Liver (tissue), 9 donors: ENCODE measurements around the gene GSAP. TPM values are rescaled to one million over a fixed set of nuclear protein-coding genes. Genes with fewer than 3 reads are reported as not detected.
"Not testable (repeated sequence)": the region's sequence is repeated elsewhere in the genome, so short reads cannot be mapped to it uniquely, and the experiment has no call there.

Experiments
- DNase-seq: peaks from one replicate; pipeline ENCODE4 v3.0.0-alpha.2; 2017; ENCODE audit warnings: low spot score
- H3K27ac ChIP-seq, 2 donors: one replicate each; pipeline ENCODE4 v1.7.0; 2013; ENCODE audit warnings: inconsistent platforms in 2 of 2, low read length in 2 of 2, control low read depth in 1 of 2, low read depth in 1 of 2, mild to moderate bottlenecking in 1 of 2
- H3K27me3 ChIP-seq, 4 donors: one replicate each; pipeline versions ENCODE4 v1.6.1 to v1.7.0; 2013; ENCODE audit warnings: low read length in 3 of 4, inconsistent platforms in 1 of 4, mild to moderate bottlenecking in 1 of 4, moderate library complexity in 1 of 4; ENCODE audit not compliant: control insufficient read depth in 4 of 4, insufficient read depth in 4 of 4
- H3K36me3 ChIP-seq, 4 donors: one replicate each; pipeline versions ENCODE4 v1.6.1 to v1.7.0; 2013; ENCODE audit warnings: low read length in 3 of 4, mild to moderate bottlenecking in 3 of 4, low read depth in 1 of 4, moderate library complexity in 1 of 4; ENCODE audit not compliant: control insufficient read depth in 4 of 4, insufficient read depth in 3 of 4
- H3K4me1 ChIP-seq, 4 donors: one replicate each; pipeline versions ENCODE4 v1.6.1 to v1.7.0; 2013; ENCODE audit warnings: low read length in 3 of 4, mild to moderate bottlenecking in 3 of 4, moderate library complexity in 1 of 4; ENCODE audit not compliant: control insufficient read depth in 4 of 4, insufficient read depth in 4 of 4
- H3K4me3 ChIP-seq, 3 donors: one replicate each; pipeline versions ENCODE4 v1.6.1 to v1.7.0; 2013; ENCODE audit warnings: low read length in 3 of 3, control low read depth in 1 of 3, low read depth in 1 of 3, mild to moderate bottlenecking in 1 of 3
- H3K9ac ChIP-seq, 2 donors: one replicate each; pipeline ENCODE4 v1.7.0; 2013; ENCODE audit warnings: low read length in 2 of 2, mild to moderate bottlenecking in 2 of 2, moderate library complexity in 2 of 2, control low read depth in 1 of 2, low read depth in 1 of 2
- H3K9me3 ChIP-seq, 4 donors: one replicate each; pipeline versions ENCODE4 v1.6.1 to v1.7.0; 2013; ENCODE audit warnings: low read length in 3 of 4; ENCODE audit not compliant: control insufficient read depth in 4 of 4
- JUND ChIP-seq, 2 donors: IDR thresholded peaks; 2 replicates each; pipeline ENCODE4 v1.6.1; 2016; ENCODE audit warnings: antibody characterized with exemption in 2 of 2
- NR2F2 ChIP-seq: IDR thresholded peaks from 2 replicates; pipeline ENCODE4 v1.6.1; 2016; ENCODE audit warnings: antibody characterized with exemption
- RXRA ChIP-seq, 2 donors: IDR thresholded peaks; 2 replicates each; pipeline ENCODE4 v1.6.1; 2017 to 2018; ENCODE audit warnings: antibody characterized with exemption in 2 of 2, mild to moderate bottlenecking in 1 of 2
- TAF1 ChIP-seq: conservative IDR thresholded peaks from 2 replicates; pipeline ENCODE4 v1.6.1; 2016; ENCODE audit warnings: antibody characterized with exemption, mild to moderate bottlenecking
- YY1 ChIP-seq: IDR thresholded peaks from 2 replicates; pipeline ENCODE4 v1.6.1; 2016; ENCODE audit warnings: antibody characterized with exemption, mild to moderate bottlenecking
- WGBS: extraction: QIAGEN DNeasy Blood & Tissue Kit; methylation state at CpG from one replicate; pipeline ENCODE4 v1.1.7; 2013; 5-methylcytosine and 5-hydroxymethylcytosine counted together
- polyA plus RNA-seq, 2 donors: library from polyadenylated mRNA; stranded (reverse) in 1 of 2; unstranded in 1 of 2; fragments of 200-250 nt in 1 of 2; fragments of >200 nt in 1 of 2; fragmentation: Nextera tagmentation in 1 of 2; extraction: Ambion mirVana in 1 of 2; gene quantifications; one replicate each; pipeline versions ENCODE4 v1.2.1 to v1.2.3, GENCODE V29; 2013 to 2015
- total RNA-seq, 2 donors: library from RNA; depleted of rRNA; stranded (reverse); fragments of >200 nt; gene quantifications; one replicate each; pipeline ENCODE4 v1.2.3, GENCODE V29; 2014
- TF ChIP-seq, protein P1 (sequence below): IDR thresholded peaks from 2 replicates; pipeline ENCODE4 v1.6.1; 2016; ENCODE audit warnings: antibody characterized with exemption, mild to moderate bottlenecking
- TF ChIP-seq, protein P2 (sequence below): fragments of 150-350 bp; IDR thresholded peaks from 2 replicates; pipeline ENCODE4 v1.5.1; 2017; ENCODE audit warnings: improper control_type of control experiment, low read depth, low read length; ENCODE audit not compliant: missing input control
- TF ChIP-seq, protein P3 (sequence below): IDR thresholded peaks from 2 replicates; pipeline ENCODE4 v1.6.1; 2016; ENCODE audit warnings: antibody characterized with exemption
- donor health status: healthy.
- donor health status: healthy.
- donor health status: healthy.
- donor health status: healthy.
- donor health status: healthy.

The GSAP gene
- total and polyA plus RNA-seq, 4 donors, result 4.1 to 30.9 (median 17.7) TPM

DNA sequence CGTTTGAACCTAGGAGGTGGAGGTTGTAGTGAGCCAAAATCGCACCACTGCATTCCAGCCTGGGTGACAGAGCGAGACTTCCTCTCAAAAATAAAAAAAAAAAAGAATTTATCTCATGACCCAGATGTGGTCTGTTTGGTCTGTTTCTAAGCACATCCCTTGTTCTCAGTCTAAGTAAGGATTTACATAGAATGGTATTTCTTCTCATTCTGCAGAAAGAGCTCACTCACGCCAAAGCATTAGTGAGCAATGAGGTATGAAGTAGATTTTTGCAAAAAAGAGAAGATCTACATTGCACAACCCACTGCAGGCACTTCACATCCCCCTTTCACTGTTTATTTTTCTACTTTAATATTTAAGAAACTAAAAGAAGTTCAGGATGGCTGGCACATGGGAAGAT, 140.0 kb downstream of the GSAP start:
- TF ChIP-seq RXRA (IDR thresholded peaks at IDR 0.05), result no peak
- TF ChIP-seq JUND (IDR thresholded peaks at IDR 0.05), result peak in 1 of 2 donors; percentile 16
- WGBS, result 62% methylated on average over 4 of the region's 4 CpGs
- Histone ChIP-seq H3K9ac (no peak overlapping the region), H3K4me3 (no peak overlapping the region), H3K27ac (no peak overlapping the region), H3K27me3 (no peaks in the 10 kb centered on the region), H3K9me3 (no peaks in the 10 kb centered on the region), H3K36me3 (no peaks in the 10 kb centered on the region), H3K4me1 (peaks cover 0 to 1% (median 0%) of the 10 kb centered on the region in 4 donors)
- no peak for DNase-seq

DNA sequence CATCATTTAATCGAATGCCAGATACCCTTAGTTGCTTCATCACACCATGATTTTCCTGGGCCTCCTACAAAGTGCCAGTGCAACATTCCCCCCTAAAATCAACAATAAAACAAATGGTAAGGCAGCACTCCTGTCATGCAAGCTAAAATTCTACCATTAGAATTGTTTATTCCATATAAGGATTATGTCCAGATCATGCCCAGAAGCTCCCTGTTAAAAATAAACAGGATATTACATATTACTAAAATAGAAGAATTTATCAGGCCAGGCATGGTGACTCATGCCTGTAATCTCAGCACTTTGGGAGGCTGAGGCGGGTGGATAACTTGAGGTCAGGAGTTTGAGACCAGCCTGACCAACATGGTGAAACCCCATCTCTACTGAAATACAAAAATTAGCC, 140.5 kb downstream of the GSAP start:
- not testable (repeated sequence) for H3K27ac ChIP-seq, H3K27me3 ChIP-seq, DNase-seq, H3K36me3 ChIP-seq, H3K9me3 ChIP-seq, H3K9ac ChIP-seq, H3K4me1 ChIP-seq, H3K4me3 ChIP-seq
- TF ChIP-seq JUND (IDR thresholded peaks at IDR 0.05) (peak; percentile 86 to 92), NR2F2 (peak; percentile 49)
- WGBS, result 72% methylated on average over 2 of the region's 2 CpGs

DNA sequence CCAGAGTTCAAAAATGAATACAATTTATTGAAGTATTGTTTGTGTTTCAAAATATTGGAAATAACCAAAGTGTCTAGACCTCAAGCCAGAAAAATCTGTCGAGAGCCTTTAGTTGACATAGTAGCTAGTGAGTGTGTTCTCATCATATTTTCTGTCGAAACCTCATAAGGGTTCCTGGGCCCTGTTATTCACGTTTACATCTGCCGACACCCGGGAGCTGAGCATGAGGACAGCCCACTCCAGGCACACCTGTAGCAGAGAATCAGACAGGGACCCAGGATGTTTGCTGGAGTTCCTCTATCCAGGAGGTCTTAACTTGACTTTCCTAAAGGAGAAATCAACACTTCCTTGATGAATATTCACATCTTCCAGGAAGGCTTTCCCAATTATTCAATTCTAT, 144.4 kb downstream of the GSAP start:
- H3K4me1 ChIP-seq, result peaks cover 0 to 11% (median 2%) of the 10 kb centered on the region in 4 donors
- H3K9ac ChIP-seq, result no peak overlapping the region
- H3K27me3 ChIP-seq, result no peaks in the 10 kb centered on the region
- no peak overlapping the region for H3K4me3 ChIP-seq
- no peaks in the 10 kb centered on the region for H3K36me3 ChIP-seq
- DNase-seq, result no peak
- WGBS, result 96% methylated on average over 5 of the region's 5 CpGs
- no peaks in the 10 kb centered on the region for H3K9me3 ChIP-seq
- TF ChIP-seq, protein P1, sequence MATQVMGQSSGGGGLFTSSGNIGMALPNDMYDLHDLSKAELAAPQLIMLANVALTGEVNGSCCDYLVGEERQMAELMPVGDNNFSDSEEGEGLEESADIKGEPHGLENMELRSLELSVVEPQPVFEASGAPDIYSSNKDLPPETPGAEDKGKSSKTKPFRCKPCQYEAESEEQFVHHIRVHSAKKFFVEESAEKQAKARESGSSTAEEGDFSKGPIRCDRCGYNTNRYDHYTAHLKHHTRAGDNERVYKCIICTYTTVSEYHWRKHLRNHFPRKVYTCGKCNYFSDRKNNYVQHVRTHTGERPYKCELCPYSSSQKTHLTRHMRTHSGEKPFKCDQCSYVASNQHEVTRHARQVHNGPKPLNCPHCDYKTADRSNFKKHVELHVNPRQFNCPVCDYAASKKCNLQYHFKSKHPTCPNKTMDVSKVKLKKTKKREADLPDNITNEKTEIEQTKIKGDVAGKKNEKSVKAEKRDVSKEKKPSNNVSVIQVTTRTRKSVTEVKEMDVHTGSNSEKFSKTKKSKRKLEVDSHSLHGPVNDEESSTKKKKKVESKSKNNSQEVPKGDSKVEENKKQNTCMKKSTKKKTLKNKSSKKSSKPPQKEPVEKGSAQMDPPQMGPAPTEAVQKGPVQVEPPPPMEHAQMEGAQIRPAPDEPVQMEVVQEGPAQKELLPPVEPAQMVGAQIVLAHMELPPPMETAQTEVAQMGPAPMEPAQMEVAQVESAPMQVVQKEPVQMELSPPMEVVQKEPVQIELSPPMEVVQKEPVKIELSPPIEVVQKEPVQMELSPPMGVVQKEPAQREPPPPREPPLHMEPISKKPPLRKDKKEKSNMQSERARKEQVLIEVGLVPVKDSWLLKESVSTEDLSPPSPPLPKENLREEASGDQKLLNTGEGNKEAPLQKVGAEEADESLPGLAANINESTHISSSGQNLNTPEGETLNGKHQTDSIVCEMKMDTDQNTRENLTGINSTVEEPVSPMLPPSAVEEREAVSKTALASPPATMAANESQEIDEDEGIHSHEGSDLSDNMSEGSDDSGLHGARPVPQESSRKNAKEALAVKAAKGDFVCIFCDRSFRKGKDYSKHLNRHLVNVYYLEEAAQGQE, result no peak
- TF ChIP-seq JUND (IDR thresholded peaks at IDR 0.05), result no peak
- TF ChIP-seq, protein P2, sequence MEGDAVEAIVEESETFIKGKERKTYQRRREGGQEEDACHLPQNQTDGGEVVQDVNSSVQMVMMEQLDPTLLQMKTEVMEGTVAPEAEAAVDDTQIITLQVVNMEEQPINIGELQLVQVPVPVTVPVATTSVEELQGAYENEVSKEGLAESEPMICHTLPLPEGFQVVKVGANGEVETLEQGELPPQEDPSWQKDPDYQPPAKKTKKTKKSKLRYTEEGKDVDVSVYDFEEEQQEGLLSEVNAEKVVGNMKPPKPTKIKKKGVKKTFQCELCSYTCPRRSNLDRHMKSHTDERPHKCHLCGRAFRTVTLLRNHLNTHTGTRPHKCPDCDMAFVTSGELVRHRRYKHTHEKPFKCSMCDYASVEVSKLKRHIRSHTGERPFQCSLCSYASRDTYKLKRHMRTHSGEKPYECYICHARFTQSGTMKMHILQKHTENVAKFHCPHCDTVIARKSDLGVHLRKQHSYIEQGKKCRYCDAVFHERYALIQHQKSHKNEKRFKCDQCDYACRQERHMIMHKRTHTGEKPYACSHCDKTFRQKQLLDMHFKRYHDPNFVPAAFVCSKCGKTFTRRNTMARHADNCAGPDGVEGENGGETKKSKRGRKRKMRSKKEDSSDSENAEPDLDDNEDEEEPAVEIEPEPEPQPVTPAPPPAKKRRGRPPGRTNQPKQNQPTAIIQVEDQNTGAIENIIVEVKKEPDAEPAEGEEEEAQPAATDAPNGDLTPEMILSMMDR, result no peak
- H3K27ac ChIP-seq, result no peak overlapping the region

DNA sequence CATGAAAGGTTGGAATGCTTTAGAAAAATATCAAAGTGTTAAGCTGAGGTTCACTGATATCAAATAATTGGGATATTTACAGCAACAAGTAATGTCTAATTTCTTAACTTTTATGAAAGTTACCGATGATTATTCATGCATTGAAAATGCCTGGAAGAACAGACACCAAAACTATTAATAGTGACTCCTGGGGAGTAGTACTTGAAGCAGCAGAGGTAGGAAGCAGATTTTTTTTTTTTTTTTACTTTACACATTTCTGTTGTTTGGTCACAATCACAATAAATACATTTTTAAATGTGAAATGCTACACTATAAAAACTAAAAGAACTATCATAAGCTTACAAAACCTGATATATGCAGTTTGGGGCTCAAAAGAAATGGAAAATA, 146.1 kb downstream of the GSAP start:
- Histone ChIP-seq H3K4me1 (peaks cover 0 to 11% (median 2%) of the 10 kb centered on the region in 4 donors), H3K4me3 (no peak overlapping the region), H3K9ac (no peak overlapping the region), H3K27me3 (no peaks in the 10 kb centered on the region), H3K36me3 (no peaks in the 10 kb centered on the region), H3K9me3 (no peaks in the 10 kb centered on the region), H3K27ac (no peak overlapping the region)
- 83% methylated on average over 1 of the region's 1 CpG for WGBS
- TF ChIP-seq, protein P3, sequence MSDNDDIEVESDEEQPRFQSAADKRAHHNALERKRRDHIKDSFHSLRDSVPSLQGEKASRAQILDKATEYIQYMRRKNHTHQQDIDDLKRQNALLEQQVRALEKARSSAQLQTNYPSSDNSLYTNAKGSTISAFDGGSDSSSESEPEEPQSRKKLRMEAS, result no peak
- no peak for TF ChIP-seq NR2F2
- no peak for TF ChIP-seq TAF1
- no peak for TF ChIP-seq YY1
- DNase-seq, result no peak
